Activated naive CD4-positive, alpha-beta T cell treated with anti-CD3 and anti-CD28 coated beads, Interleukin-2, amount 50 U/mL, for 24 hours (primary cell): ENCODE data around the gene ARPC1A.
A peak's percentile ranks its signal among the peaks of the same experiment; 100 is the strongest.
"Not testable (repeated sequence)": the region's sequence is repeated elsewhere in the genome, so short reads cannot be mapped to it uniquely, and the experiment has no call there.

Experiments
- H3K27ac Mint-ChIP-seq: one replicate; pipeline ENCODE4 v1.8.0; 2021; ENCODE audit warnings: mild to moderate bottlenecking, mixed read lengths
- H3K27me3 Mint-ChIP-seq: one replicate; pipeline ENCODE4 v1.8.0; 2021; ENCODE audit warnings: mixed read lengths
- H3K36me3 Mint-ChIP-seq: one replicate; pipeline ENCODE4 v1.8.0; 2021; ENCODE audit warnings: mixed read lengths
- H3K4me1 Mint-ChIP-seq: one replicate; pipeline ENCODE4 v1.8.0; 2021; ENCODE audit warnings: mixed read lengths
- H3K4me3 Mint-ChIP-seq: one replicate; pipeline ENCODE4 v1.8.0; 2021; ENCODE audit warnings: mild to moderate bottlenecking, mixed read lengths
- H3K9me3 Mint-ChIP-seq: one replicate; pipeline ENCODE4 v1.8.0; 2021; ENCODE audit warnings: mixed read lengths

ARPC1A gene

DNA sequence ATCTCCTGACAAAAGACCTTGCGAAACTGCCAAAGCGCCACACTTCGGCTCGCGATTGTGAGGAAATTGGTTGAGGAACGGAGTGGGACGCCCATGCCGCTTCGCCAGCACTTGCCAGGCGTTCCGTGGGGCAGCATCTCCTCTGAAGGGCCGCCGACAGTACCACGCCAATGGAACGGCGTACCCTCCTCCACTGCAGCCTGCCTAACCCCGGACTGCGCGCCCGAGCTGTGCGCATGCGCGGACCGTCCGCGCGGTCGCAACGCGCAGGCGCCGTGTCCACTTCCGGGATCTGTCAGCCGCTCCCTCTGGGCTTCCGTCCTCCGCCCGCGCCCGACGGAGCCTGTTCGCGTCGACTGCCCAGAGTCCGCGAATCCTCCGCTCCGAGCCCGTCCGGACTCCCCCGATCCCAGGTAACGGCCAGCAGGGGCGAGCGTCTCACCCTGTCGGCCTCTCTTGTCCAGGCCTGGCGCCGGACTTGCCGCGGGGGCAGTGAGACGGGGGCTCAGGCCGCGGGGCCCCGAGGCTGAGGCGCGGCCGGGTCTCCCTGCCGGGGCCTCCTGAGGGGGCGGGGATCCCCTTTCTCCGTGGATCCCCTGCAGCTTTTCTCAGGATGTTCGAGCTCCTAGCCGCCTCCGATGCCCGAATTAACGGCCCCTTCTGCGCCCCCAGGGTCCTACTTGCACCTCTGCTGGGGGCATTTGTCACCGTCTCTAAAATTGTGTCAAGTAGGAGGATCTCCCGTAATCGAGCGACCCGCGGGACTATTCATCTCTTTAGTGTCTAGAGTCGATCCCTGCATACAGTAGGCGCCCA is at the start of gene ARPC1A:
TSS of gene ARPC1A (plus strand) at position 307 of the 816 bp plus-strand sequence. CDS start 7,456 bp downstream, outside the sequence.
- H3K4me3 Mint-ChIP-seq = peak within 1 kb of the TSS; percentile 94
- H3K27me3 Mint-ChIP-seq = no peaks in the 10 kb centered on the region
- no peaks in the 10 kb centered on the region for H3K9me3 Mint-ChIP-seq
- peaks cover 41% of the 10 kb centered on the region for H3K4me1 Mint-ChIP-seq
- H3K36me3 Mint-ChIP-seq = no peaks in the 10 kb centered on the region
- H3K27ac Mint-ChIP-seq = peak within 1 kb of the TSS; percentile 97

DNA sequence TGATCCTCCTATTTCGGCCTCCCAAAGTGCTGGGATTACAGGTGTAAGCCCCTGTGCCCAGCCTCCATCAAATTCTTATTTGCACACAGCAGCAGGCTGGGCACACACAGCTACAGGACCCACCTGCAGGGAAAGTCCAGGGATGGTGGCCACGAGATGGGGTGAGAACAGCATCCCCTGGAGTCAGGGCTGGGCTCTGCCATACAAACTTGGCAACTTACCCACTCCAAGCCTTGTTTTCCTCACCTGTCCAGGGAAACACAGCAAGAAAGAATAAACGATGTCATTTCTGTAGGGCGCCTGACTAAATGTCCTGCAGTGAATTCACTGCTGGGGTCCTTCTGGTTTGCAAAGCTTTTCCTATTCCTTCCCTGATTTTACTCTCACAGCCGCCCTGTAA is 47.5 kb upstream of the ARPC1A start:
- no peak overlapping the region for H3K27ac Mint-ChIP-seq
- no peaks in the 10 kb centered on the region for H3K9me3 Mint-ChIP-seq
- no peaks in the 10 kb centered on the region for H3K27me3 Mint-ChIP-seq
- no peaks in the 10 kb centered on the region for H3K36me3 Mint-ChIP-seq
- peaks cover 13% of the 10 kb centered on the region for H3K4me1 Mint-ChIP-seq
- no peak overlapping the region for H3K4me3 Mint-ChIP-seq

GRCh38 chr7:99284165-99284564 is 41.5 kb upstream of the ARPC1A start:
- not testable (repeated sequence) for H3K9me3 Mint-ChIP-seq, H3K27me3 Mint-ChIP-seq, H3K4me1 Mint-ChIP-seq, H3K27ac Mint-ChIP-seq, H3K4me3 Mint-ChIP-seq, H3K36me3 Mint-ChIP-seq

- Mint-ChIP-seq H3K27ac (no peak overlapping the region), H3K4me1 (no peaks in the 10 kb centered on the region)
Observed at GRCh38 chr7:99287779-99288534, 37.7 kb upstream of the ARPC1A start.

DNA sequence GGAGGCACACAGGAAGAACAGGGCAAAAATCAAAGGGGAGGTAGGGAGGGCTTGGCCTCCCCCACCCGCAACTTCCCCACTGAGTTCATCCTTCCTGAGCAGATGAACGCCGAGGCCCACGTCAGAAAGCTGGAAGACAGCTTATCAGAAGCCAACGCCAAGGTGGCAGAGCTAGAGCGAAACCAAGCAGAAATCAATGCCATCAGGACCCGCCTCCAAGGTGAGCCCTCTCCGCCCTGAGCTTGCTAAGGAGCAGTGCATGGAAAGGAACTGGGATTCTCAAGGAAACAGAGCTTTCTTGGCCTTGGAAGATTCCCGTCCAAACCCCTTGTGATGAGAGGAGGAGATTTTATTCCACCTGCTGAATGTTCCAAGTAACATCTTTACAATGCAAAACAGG is 36.5 kb upstream of the ARPC1A start:
- no peaks in the 10 kb centered on the region for H3K36me3 Mint-ChIP-seq
- H3K9me3 Mint-ChIP-seq = no peaks in the 10 kb centered on the region
- H3K27ac Mint-ChIP-seq = no peak overlapping the region
- no peak overlapping the region for H3K4me3 Mint-ChIP-seq
- H3K27me3 Mint-ChIP-seq = no peaks in the 10 kb centered on the region
- H3K4me1 Mint-ChIP-seq = no peaks in the 10 kb centered on the region

More at GRCh38 chr7:99287779-99288534, 37.7 kb upstream of the ARPC1A start:
- Mint-ChIP-seq H3K4me3 (no peak overlapping the region), H3K27me3 (no peaks in the 10 kb centered on the region), H3K9me3 (no peaks in the 10 kb centered on the region), H3K36me3 (no peaks in the 10 kb centered on the region)

DNA sequence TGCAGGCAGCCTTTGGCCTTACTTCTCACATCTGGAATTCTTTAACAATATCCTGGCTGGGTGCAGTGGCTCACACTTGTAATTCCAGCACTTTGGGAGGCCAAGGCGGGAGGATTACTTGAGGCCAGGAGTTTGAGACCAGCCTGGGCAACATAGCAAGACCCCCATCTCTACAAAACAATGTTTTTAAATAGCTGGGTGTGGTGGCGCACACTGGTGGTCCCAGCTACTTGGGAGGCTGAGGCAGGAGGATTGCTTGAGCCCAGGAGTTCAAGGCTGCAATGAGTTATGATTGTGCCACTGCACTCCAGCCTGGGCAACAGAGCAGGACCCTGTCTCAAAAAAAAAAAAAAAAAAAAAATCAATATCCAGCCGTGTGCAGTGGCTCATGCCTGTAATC is 35.5 kb upstream of the ARPC1A start:
- H3K27ac Mint-ChIP-seq, H3K27me3 Mint-ChIP-seq, H3K36me3 Mint-ChIP-seq, H3K4me1 Mint-ChIP-seq, H3K9me3 Mint-ChIP-seq, H3K4me3 Mint-ChIP-seq: not testable (repeated sequence)

DNA sequence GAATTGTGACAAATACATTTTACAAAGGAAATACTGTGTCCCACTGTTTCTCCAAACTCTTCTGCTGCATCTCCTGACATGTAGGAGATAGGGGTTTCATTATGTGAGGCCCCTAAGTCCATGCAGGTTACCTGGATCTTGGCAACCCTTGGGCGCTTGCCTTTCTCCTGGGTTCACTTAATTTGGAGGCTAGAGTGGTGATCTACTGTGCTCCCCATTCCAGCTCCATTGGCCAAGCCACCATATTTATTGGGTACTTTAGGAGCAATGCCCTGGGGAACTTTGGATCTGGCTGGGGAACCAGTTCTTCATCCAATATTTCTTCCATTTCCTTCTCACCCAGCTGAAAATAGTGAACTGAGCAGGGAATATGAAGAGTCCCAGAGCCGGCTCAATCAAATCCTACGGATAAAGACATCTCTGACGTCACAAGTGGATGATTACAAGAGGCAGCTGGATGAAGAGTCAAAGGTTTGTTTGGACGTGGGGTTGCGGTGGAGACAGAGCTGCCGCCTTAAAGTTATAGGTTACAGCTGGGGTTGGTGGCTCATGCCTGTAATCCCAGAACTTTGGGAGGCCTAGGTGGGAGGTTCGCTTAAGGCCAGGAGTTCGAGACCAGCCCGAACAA is 34.6 kb upstream of the ARPC1A start:
- Mint-ChIP-seq H3K27me3 (no peaks in the 10 kb centered on the region), H3K4me3 (no peak overlapping the region), H3K4me1 (no peaks in the 10 kb centered on the region), H3K9me3 (no peaks in the 10 kb centered on the region), H3K36me3 (no peaks in the 10 kb centered on the region), H3K27ac (no peak overlapping the region)

GRCh38 chr7:99292127-99292526 is 33.6 kb upstream of the ARPC1A start:
- no peak overlapping the region for H3K27ac Mint-ChIP-seq
- H3K36me3 Mint-ChIP-seq = no peaks in the 10 kb centered on the region
- H3K4me1 Mint-ChIP-seq = no peaks in the 10 kb centered on the region
- no peaks in the 10 kb centered on the region for H3K9me3 Mint-ChIP-seq
- H3K27me3 Mint-ChIP-seq = no peaks in the 10 kb centered on the region
- no peak overlapping the region for H3K4me3 Mint-ChIP-seq

GRCh38 chr7:99293167-99293566 is 32.5 kb upstream of the ARPC1A start:
- H3K4me3 Mint-ChIP-seq = no peak overlapping the region
- no peaks in the 10 kb centered on the region for H3K36me3 Mint-ChIP-seq
- no peaks in the 10 kb centered on the region for H3K9me3 Mint-ChIP-seq
- no peak overlapping the region for H3K27ac Mint-ChIP-seq
- H3K27me3 Mint-ChIP-seq = no peaks in the 10 kb centered on the region
- H3K4me1 Mint-ChIP-seq = no peaks in the 10 kb centered on the region

DNA sequence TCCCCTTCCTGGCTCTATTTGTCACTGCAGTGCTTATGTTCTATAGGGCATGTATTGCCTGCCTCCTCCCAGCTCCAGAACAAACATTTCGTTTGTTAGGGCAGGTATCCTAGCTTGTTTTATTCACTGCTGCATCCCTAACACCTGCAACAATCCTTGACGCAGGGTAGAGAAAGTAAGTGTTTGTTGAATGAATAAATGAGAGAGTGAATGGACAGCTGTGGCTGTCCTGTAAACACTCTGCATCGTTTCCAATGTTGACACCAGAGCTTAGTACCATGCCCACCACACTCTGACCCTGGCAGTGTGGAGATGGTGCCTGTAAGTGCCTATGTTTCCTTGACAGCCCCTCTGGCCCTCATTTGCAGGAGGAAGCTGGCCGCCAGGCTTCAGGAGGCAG is 32.0 kb upstream of the ARPC1A start:
- no peaks in the 10 kb centered on the region for H3K36me3 Mint-ChIP-seq
- H3K4me3 Mint-ChIP-seq = no peak overlapping the region
- no peak overlapping the region for H3K27ac Mint-ChIP-seq
- H3K9me3 Mint-ChIP-seq = no peaks in the 10 kb centered on the region
- no peaks in the 10 kb centered on the region for H3K4me1 Mint-ChIP-seq
- no peaks in the 10 kb centered on the region for H3K27me3 Mint-ChIP-seq

DNA sequence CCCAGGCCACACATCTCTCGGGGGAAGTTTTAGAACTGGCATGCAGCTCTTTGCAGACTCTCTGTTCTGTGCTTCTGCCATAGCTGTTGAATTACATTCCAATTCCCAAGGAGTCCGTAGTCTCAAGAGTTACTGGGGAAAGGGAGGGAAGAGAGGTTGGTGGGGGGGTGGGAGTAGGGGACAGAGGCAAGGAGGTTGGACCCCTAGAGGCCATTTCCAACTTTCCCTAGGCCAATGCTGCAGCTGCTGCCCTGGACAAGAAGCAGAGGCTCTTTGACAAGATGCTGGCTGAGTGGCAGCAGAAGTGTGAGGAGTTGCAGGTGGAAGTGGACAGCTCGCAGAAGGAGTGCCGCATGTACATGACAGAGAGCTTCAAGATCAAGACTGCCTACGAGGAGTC is 29.2 kb upstream of the ARPC1A start:
- no peaks in the 10 kb centered on the region for H3K27me3 Mint-ChIP-seq
- H3K36me3 Mint-ChIP-seq = no peaks in the 10 kb centered on the region
- H3K4me3 Mint-ChIP-seq = no peak overlapping the region
- no peaks in the 10 kb centered on the region for H3K4me1 Mint-ChIP-seq
- H3K27ac Mint-ChIP-seq = no peak overlapping the region
- H3K9me3 Mint-ChIP-seq = no peaks in the 10 kb centered on the region

GRCh38 chr7:99301496-99301895 is 24.2 kb upstream of the ARPC1A start:
- no peak overlapping the region for H3K27ac Mint-ChIP-seq
- H3K4me3 Mint-ChIP-seq = no peak overlapping the region
- no peaks in the 10 kb centered on the region for H3K27me3 Mint-ChIP-seq
- no peaks in the 10 kb centered on the region for H3K4me1 Mint-ChIP-seq
- H3K36me3 Mint-ChIP-seq = no peaks in the 10 kb centered on the region
- H3K9me3 Mint-ChIP-seq = no peaks in the 10 kb centered on the region

GRCh38 chr7:99305473-99306260 is 20.0 kb upstream of the ARPC1A start:
- H3K4me1 Mint-ChIP-seq = no peaks in the 10 kb centered on the region
- no peaks in the 10 kb centered on the region for H3K9me3 Mint-ChIP-seq
- peaks cover 2% of the 10 kb centered on the region for H3K27me3 Mint-ChIP-seq
- no peaks in the 10 kb centered on the region for H3K36me3 Mint-ChIP-seq
- H3K4me3 Mint-ChIP-seq = no peak overlapping the region
- no peak overlapping the region for H3K27ac Mint-ChIP-seq

- no peak overlapping the region for H3K27ac Mint-ChIP-seq
- H3K36me3 Mint-ChIP-seq = no peaks in the 10 kb centered on the region
- peaks cover 2% of the 10 kb centered on the region for H3K27me3 Mint-ChIP-seq
- no peaks in the 10 kb centered on the region for H3K4me1 Mint-ChIP-seq
- H3K9me3 Mint-ChIP-seq = no peaks in the 10 kb centered on the region
- no peak overlapping the region for H3K4me3 Mint-ChIP-seq
Observed at GRCh38 chr7:99308461-99309074, 17.1 kb upstream of the ARPC1A start.

- Mint-ChIP-seq H3K27ac (no peak overlapping the region), H3K4me3 (no peak overlapping the region), H3K4me1 (no peaks in the 10 kb centered on the region), H3K9me3 (no peaks in the 10 kb centered on the region), H3K27me3 (peaks cover 2% of the 10 kb centered on the region), H3K36me3 (no peaks in the 10 kb centered on the region)
Observed at GRCh38 chr7:99309111-99309510, 16.6 kb upstream of the ARPC1A start.
